ENCODE data around the gene DUSP3. TPM values are rescaled to one million over a fixed set of nuclear protein-coding genes. Genes with fewer than 3 reads are reported as not detected.

Gene DUSP3
- 19.4 and 23.5 TPM in 2 replicates for total RNA-seq

GRCh38 chr17:43778337-43779144 lies at the start of gene DUSP3:
TSS of gene DUSP3 (minus strand) at chr17:43778977. CDS start at chr17:43778924, 53 bp downstream.

GRCh38 chr17:43780135-43780534 lies 1.4 kb upstream of the DUSP3 start, which contains the start of gene CFAP97D1:
TSS of gene CFAP97D1 (plus strand) at chr17:43780435. CDS start at chr17:43780463, 28 bp downstream.

GRCh38 chr17:43758497-43759174 lies 20.1 kb downstream of the DUSP3 start, which contains the start of gene SOST:
TSS of gene SOST (minus strand) at chr17:43758791. CDS start at chr17:43758741, 50 bp downstream.

Other genes starting within 250 kb of the DUSP3 start
- gene ETV4, start 232.6 kb downstream of the DUSP3 start, total RNA-seq, result 2.5 and 3.8 TPM in 2 replicates
- 0.25 TPM in 1 of 2 replicates, not detected in the other for gene MEOX1, start 117.1 kb downstream of the DUSP3 start, total RNA-seq
- not detected in 2 replicates for gene SOST, start 20.2 kb downstream of the DUSP3 start, total RNA-seq
- 0.20 TPM in 1 of 2 replicates, not detected in the other for gene CFAP97D1, start 1.5 kb upstream of the DUSP3 start, total RNA-seq
- 3.4 and 3.6 TPM in 2 replicates for gene MPP3, start 54.2 kb upstream of the DUSP3 start, total RNA-seq
- 0.50 TPM in 1 of 2 replicates, not detected in the other for gene CD300LG, start 68.2 kb upstream of the DUSP3 start, total RNA-seq
- gene MPP2, start 128.6 kb upstream of the DUSP3 start, total RNA-seq, result 7.1 and 7.6 TPM in 2 replicates
- gene PPY, start 163.5 kb upstream of the DUSP3 start, total RNA-seq, result not detected in 2 replicates
- not detected in 2 replicates for gene PYY, start 175.0 kb upstream of the DUSP3 start, total RNA-seq
- 1.6 TPM in 2 replicates for gene NAGS, start 225.6 kb upstream of the DUSP3 start, total RNA-seq
- 30.1 and 34.9 TPM in 2 replicates for gene TMEM101, start 236.0 kb upstream of the DUSP3 start, total RNA-seq

Measured in cardiac ventricle fibroblast (primary cell).